Neutrophil (primary cell): ENCODE results near the gene EEPD1.

Experiments used
- H3K27ac ChIP-seq: fragments of 200-600 bp; sonication (generic); 2 replicates; pipeline ENCODE4 v1.5.1; 2016; ENCODE audit warnings: mild to moderate bottlenecking, moderate library complexity
- H3K27me3 ChIP-seq: fragments of 200-600 bp; sonication (generic); 2 replicates; pipeline ENCODE4 v1.6.0; 2016; ENCODE audit warnings: mild to moderate bottlenecking
- H3K36me3 ChIP-seq: fragments of 200-600 bp; sonication (generic); 2 replicates; pipeline ENCODE4 v1.5.1; 2017
- H3K4me1 ChIP-seq, 2 experiments: fragments of 200-600 bp in 1 of 2; sonication (generic) in 1 of 2; 1 replicate in 1 of 2; 2 replicates in 1 of 2; pipeline versions ENCODE4 v1.5.1 to v1.6.1; 2013 to 2016; ENCODE audit warnings: low read depth in 1 of 2, low read length in 1 of 2, mild to moderate bottlenecking in 1 of 2, moderate library complexity in 1 of 2; ENCODE audit not compliant: control insufficient read depth in 1 of 2, insufficient read depth in 1 of 2
- H3K4me3 ChIP-seq, 2 experiments: fragments of 200-600 bp in 1 of 2; sonication (generic) in 1 of 2; 1 replicate in 1 of 2; 2 replicates in 1 of 2; pipeline ENCODE4 v1.5.1; 2013 to 2016; ENCODE audit warnings: low read depth in 1 of 2, low read length in 1 of 2, mild to moderate bottlenecking in 1 of 2, moderate library complexity in 1 of 2
- H3K9me3 ChIP-seq: fragments of 200-600 bp; sonication (generic); 2 replicates; pipeline ENCODE4 v1.5.1; 2016
- TF ChIP-seq, protein P1 (sequence below): fragments of 200-600 bp; sonication (generic); IDR thresholded peaks from 2 replicates; pipeline ENCODE4 v1.5.1; 2016; ENCODE audit warnings: antibody characterized with exemption

The EEPD1 gene

DNA sequence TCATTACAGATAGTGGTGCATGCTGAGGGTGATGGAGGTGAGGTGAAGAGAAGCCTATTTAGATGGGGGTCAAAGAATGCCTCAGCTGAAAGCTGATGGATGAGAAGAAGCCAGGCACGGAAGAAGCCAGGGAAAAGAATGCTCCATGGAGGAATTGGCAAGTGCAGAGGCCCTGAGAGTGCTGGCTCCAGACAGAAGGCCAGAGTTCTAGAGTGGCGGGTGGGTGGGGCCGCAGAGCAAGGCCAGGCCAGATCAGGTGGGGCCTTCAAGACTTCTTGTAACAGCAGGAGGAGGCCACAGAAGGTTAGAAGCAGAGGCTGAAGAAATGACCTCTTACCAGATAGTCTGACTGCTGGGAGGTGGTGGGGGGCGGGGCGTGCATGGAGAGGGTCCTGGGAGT, 7.3 kb downstream of the EEPD1 start:
- TF ChIP-seq, protein P1, sequence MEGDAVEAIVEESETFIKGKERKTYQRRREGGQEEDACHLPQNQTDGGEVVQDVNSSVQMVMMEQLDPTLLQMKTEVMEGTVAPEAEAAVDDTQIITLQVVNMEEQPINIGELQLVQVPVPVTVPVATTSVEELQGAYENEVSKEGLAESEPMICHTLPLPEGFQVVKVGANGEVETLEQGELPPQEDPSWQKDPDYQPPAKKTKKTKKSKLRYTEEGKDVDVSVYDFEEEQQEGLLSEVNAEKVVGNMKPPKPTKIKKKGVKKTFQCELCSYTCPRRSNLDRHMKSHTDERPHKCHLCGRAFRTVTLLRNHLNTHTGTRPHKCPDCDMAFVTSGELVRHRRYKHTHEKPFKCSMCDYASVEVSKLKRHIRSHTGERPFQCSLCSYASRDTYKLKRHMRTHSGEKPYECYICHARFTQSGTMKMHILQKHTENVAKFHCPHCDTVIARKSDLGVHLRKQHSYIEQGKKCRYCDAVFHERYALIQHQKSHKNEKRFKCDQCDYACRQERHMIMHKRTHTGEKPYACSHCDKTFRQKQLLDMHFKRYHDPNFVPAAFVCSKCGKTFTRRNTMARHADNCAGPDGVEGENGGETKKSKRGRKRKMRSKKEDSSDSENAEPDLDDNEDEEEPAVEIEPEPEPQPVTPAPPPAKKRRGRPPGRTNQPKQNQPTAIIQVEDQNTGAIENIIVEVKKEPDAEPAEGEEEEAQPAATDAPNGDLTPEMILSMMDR: no peak
- Histone ChIP-seq H3K4me1 (peaks cover 62 to 73% of the 10 kb centered on the region in 2 experiments), H3K27me3 (no peaks in the 10 kb centered on the region), H3K27ac (peak overlapping the region; percentile 74), H3K4me3 (no peak overlapping the region), H3K36me3 (peaks cover 16% of the 10 kb centered on the region), H3K9me3 (no peaks in the 10 kb centered on the region)

DNA sequence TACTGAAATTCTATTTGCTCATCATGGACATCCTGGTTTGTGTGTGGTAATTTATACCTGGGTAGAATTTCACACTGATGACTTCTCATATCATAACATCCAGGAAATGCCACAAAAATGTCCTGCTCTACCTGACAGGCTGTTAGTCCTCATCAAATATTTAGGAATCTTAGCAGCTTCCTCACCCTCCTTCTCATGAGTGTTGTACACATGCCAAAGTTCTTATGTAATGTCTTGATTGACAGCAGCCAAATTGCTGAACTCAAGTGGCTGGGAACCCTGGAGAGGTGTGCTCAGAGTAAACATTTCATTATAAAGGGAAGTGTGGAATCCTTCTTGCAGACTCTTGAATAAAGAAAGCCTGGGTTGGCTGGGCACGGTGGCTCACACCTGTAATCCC, 8.9 kb downstream of the EEPD1 start:
- TF ChIP-seq, protein P1: no peak
- Histone ChIP-seq H3K4me1 (peaks cover 51 to 66% of the 10 kb centered on the region in 2 experiments), H3K4me3 (no peak overlapping the region), H3K9me3 (no peaks in the 10 kb centered on the region), H3K27ac (peak overlapping the region; percentile 74), H3K27me3 (no peaks in the 10 kb centered on the region), H3K36me3 (peaks cover 10% of the 10 kb centered on the region)

DNA sequence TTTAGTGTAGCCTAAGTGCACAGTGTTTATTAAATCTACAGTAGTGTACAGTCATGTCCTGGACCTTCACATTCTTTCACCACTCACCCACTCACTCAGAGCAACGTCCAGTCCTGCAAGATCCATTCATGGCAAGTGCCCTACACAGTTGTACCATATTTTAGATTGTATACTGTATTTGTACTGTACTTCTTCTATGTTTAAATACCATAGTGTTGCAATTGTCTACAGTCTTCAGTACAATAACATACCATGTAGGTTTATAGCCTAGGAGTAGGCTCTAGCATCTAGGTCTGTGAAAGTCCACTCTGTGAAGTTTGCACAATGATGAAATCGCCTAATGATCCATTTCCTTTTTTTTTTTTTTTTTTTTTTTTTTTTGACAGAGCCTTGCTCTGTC, 12.0 kb downstream of the EEPD1 start:
- Histone ChIP-seq H3K4me1 (peaks cover 39 to 48% of the 10 kb centered on the region in 2 experiments), H3K36me3 (peaks cover 5% of the 10 kb centered on the region), H3K27me3 (no peaks in the 10 kb centered on the region), H3K9me3 (no peaks in the 10 kb centered on the region), H3K27ac (peak overlapping the region; percentile 73), H3K4me3 (no peak overlapping the region)
- TF ChIP-seq, protein P1: no peak

DNA sequence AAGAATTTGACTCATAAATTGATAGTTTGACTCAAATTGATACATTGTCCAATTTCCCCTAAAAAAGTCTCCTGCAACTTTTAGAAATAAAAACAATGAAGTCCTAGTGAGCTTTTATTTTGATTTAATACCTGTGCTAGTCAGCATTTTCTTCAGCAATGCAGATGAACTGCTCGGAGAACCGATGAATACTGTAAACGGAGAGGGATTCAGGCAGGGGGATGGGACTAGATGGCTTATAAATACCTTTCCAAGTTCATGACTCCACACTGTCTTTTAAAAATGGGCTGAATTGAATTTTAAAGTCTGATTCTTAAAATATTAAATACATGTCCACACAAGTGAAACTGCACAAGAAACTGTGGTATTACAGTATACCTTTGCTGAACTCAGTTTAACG, 12.7 kb downstream of the EEPD1 start:
- H3K9me3 ChIP-seq: no peaks in the 10 kb centered on the region
- peaks cover 5% of the 10 kb centered on the region for H3K36me3 ChIP-seq
- peak overlapping the region; percentile 73 for H3K27ac ChIP-seq
- no peak overlapping the region for H3K4me3 ChIP-seq
- TF ChIP-seq, protein P1: no peak
- peaks cover 39 to 46% of the 10 kb centered on the region in 2 experiments for H3K4me1 ChIP-seq
- H3K27me3 ChIP-seq: no peaks in the 10 kb centered on the region

DNA sequence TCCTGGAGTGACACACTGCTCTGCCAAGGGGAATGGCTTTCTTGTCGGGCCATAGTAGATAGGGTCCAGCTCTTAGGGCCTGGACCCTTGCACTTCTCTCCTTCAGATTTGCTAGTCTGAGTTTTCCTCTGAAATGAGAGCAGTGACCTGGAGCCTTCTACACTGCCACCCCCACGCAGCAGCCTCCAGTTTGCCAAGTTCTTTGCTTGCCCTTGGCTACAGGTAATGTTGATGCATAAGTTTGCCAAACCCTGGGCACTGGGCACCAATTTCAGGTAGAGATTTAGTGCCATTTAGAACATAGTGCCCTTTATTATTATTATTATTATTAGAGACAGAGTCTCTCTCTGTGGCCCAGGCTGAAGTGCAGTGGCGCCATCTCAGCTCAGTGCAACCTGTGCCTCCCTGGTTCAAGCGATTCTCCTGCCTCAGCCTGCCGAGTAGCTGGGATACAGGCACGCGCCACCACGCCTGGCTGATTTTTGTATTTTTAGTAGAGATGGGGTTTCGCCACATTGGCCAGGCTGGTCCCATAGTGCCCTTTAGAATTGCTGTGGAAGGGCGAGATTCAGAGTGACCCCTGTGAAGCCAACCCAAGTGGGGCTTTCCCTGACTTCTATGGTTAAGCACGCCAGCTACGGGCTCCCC, 14.5 kb downstream of the EEPD1 start:
- no peaks in the 10 kb centered on the region for H3K27me3 ChIP-seq

More for the DNA sequence above, 14.5 kb downstream of the EEPD1 start:
- Histone ChIP-seq H3K27ac (peak overlapping the region; percentile 18), H3K9me3 (no peaks in the 10 kb centered on the region), H3K36me3 (peaks cover 5% of the 10 kb centered on the region), H3K4me3 (no peak overlapping the region), H3K4me1 (peaks cover 25 to 28% of the 10 kb centered on the region in 2 experiments)
- TF ChIP-seq, protein P1: no peak
